ENCODE data around the gene ORC3. TPM values are rescaled to one million over a fixed set of nuclear protein-coding genes. Genes with fewer than 3 reads are reported as not detected.
"Not testable (repeated sequence)": the region's sequence is repeated elsewhere in the genome, so short reads cannot be mapped to it uniquely, and the experiment has no call there.

The ORC3 gene
- total RNA-seq, 2 donors from 2014 or later: 14.5 to 21.4 TPM

DNA sequence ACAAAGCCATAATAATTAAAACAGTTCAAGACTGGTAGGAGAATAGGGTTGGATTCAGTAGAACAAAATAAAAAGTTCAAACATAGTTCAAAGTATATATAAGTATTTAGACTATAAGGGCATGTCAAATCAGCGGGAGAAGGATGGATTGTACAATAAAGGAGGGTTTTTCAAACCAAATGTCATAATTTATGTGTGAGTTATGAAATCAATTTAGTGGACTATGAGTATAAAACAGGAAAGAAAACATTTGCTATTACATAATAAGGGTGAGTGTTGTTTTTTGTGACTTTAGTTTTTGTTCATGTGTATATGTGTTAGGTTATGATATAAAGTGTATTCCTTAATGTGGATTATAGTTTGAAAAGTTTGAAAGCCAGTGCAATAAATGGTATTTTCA lies 10.6 kb downstream of the ORC3 start:
- peaks cover 4% of the 10 kb centered on the region for H3K36me3 ChIP-seq
- no peaks in the 10 kb centered on the region for H3K4me1 ChIP-seq
- H3K27me3 ChIP-seq: no peaks in the 10 kb centered on the region
- no peak overlapping the region for H3K4me3 ChIP-seq
- TF ChIP-seq, protein P1, sequence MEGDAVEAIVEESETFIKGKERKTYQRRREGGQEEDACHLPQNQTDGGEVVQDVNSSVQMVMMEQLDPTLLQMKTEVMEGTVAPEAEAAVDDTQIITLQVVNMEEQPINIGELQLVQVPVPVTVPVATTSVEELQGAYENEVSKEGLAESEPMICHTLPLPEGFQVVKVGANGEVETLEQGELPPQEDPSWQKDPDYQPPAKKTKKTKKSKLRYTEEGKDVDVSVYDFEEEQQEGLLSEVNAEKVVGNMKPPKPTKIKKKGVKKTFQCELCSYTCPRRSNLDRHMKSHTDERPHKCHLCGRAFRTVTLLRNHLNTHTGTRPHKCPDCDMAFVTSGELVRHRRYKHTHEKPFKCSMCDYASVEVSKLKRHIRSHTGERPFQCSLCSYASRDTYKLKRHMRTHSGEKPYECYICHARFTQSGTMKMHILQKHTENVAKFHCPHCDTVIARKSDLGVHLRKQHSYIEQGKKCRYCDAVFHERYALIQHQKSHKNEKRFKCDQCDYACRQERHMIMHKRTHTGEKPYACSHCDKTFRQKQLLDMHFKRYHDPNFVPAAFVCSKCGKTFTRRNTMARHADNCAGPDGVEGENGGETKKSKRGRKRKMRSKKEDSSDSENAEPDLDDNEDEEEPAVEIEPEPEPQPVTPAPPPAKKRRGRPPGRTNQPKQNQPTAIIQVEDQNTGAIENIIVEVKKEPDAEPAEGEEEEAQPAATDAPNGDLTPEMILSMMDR (IDR thresholded peaks at IDR 0.05): no peak
- H3K27ac ChIP-seq: no peak overlapping the region
- DNase-seq (ENCODE audit: low spot score): no peak
- no peaks in the 10 kb centered on the region for H3K9me3 ChIP-seq

DNA sequence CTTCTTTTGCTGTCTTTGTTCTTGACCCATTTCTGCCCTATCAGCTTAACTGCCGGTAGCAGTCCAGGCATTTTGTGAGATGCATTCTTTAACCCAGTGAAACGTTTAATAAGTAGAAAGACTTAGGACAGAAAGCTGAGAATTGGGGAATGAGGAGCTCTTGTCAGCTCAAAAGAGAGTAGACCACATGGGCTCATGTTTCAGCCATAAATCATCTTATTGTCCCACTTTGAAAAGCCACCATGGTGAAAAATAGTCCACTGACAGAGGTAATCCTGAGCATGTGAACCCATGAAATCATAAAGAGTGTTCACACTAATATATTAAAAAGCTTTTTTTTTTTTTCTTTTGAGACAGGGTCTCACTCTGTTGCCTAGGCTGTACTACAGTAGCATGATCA lies 16.3 kb downstream of the ORC3 start:
- no peak for DNase-seq (ENCODE audit: low spot score)
- Histone ChIP-seq H3K4me1 (no peaks in the 10 kb centered on the region), H3K9me3 (no peaks in the 10 kb centered on the region), H3K36me3 (peaks cover 24% of the 10 kb centered on the region), H3K27me3 (no peaks in the 10 kb centered on the region), H3K27ac (no peak overlapping the region), H3K4me3 (no peak overlapping the region)
- TF ChIP-seq, protein P1 (IDR thresholded peaks at IDR 0.05): no peak

DNA sequence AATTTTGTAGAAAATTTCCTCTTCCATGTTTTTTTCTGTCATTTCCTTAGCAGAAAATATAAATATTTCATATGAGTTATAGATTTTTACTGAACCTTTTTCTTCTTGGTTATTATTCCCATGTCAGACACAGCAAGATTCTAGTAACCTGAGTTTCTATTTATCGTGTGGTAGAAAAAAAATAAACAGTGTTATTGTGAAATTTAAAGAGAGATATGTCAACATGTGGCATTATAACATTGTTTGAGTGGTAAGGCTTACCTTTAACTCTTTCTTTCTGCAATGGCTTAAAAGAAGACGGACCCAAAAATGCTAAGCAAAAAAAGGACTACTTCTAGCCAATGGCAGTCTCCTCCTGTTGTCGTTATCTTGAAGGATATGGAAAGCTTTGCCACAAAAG lies 18.9 kb downstream of the ORC3 start:
- no peak overlapping the region for H3K27ac ChIP-seq
- no peak overlapping the region for H3K4me3 ChIP-seq
- no peak for DNase-seq (ENCODE audit: low spot score)
- no peaks in the 10 kb centered on the region for H3K9me3 ChIP-seq
- H3K27me3 ChIP-seq: no peaks in the 10 kb centered on the region
- TF ChIP-seq, protein P1 (IDR thresholded peaks at IDR 0.05): no peak
- H3K36me3 ChIP-seq: peaks cover 45% of the 10 kb centered on the region
- H3K4me1 ChIP-seq: no peaks in the 10 kb centered on the region

DNA sequence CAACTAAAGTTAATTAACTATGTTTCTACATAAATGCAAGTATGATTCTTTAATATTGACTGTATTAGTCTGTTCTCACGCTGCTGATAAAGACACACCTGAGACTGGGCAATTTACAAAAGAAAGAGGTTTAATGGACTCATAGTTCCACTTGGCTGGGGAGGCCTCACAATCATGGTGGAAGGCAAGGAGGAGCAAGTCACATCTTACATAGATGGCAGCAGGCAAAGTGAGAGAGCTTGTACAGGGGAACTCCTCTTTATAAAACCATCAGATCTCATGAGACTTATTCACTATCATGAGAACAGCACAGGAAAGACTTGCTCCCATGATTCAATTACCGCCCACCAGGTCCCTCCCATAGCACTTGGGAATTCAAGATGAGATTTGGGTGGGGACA lies 23.1 kb downstream of the ORC3 start:
- H3K27me3 ChIP-seq; H3K9me3 ChIP-seq; H3K4me1 ChIP-seq; H3K4me3 ChIP-seq; DNase-seq (ENCODE audit: low spot score); H3K27ac ChIP-seq: not testable (repeated sequence)
- H3K36me3 ChIP-seq: peaks cover 45% of the 10 kb centered on the region

DNA sequence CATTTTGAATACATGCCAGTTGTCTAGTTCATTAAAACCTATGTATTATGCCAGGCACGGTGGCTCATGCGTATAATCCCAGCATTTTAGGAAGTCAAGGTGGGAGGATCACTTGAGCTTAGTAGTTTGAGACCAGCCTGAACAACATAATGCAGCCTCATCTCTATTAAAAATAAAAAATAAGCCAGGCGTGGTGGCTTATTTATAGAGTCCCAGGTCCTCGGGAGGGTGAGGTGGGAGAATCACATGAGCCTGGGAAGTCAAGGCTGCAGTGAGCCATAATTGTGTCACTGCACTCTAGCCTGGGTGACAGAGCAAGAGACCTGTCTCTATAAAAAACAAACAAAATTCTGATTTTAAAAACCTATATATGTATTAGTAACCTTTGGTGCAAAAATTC lies 27.5 kb downstream of the ORC3 start:
- no peaks in the 10 kb centered on the region for H3K27me3 ChIP-seq
- DNase-seq (ENCODE audit: low spot score): no peak
- TF ChIP-seq, protein P1 (IDR thresholded peaks at IDR 0.05): no peak
- no peaks in the 10 kb centered on the region for H3K4me1 ChIP-seq
- H3K27ac ChIP-seq: peak overlapping the region; percentile 49 to 51
- H3K9me3 ChIP-seq: no peaks in the 10 kb centered on the region
- peaks cover 15% of the 10 kb centered on the region for H3K36me3 ChIP-seq
- no peak overlapping the region for H3K4me3 ChIP-seq

DNA sequence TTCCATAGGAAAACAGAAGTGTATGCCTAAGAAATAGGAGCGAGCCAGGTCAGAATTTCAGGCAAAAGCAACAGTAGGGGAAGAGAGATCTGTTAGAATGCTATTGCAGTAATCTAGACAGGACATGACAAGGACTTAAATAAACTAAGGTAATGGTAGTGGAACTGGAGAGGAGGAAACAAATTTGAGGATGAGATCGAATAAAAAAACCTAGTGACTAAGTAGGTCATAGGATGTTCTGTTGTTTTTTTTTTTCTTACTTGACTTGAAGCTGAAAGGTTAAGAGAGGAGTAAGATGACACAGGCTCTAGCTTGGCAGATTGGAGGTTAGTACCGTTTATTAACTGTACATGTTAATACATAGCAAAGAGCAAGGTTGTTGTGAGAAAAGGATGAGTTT lies 28.6 kb downstream of the ORC3 start:
- Histone ChIP-seq H3K4me1 (no peaks in the 10 kb centered on the region), H3K36me3 (peaks cover 7% of the 10 kb centered on the region), H3K9me3 (no peaks in the 10 kb centered on the region), H3K27me3 (no peaks in the 10 kb centered on the region), H3K27ac (no peak overlapping the region), H3K4me3 (no peak overlapping the region)
- DNase-seq (ENCODE audit: low spot score): no peak
- TF ChIP-seq, protein P1 (IDR thresholded peaks at IDR 0.05): no peak

Measured in right atrium auricular region (tissue), 2 donors.